Spleen (tissue), 11 donors: Measurements from ENCODE around the gene RASSF9. TPM values are rescaled to one million over a fixed set of nuclear protein-coding genes. Genes with fewer than 3 reads are reported as not detected.

Source experiments
- DNase-seq: peaks from one replicate; pipeline ENCODE4 v3.0.0-alpha.2; 2020
- H3K27ac ChIP-seq, 8 donors: fragments of 200-600 bp; sonication (generic) in 7 of 8; 1 replicate in 4 of 8; 2 replicates in 4 of 8; pipeline versions ENCODE4 v1.5.0 to v1.8.0; 2016 to 2021; ENCODE audit warnings: inconsistent platforms in 4 of 8, mild to moderate bottlenecking in 4 of 8, moderate library complexity in 1 of 8
- H3K27me3 ChIP-seq, 7 donors: fragments of 200-600 bp; sonication (generic) in 6 of 7; replicated peaks in 1 of 7; 1 replicate in 4 of 7; 2 replicates in 3 of 7; pipeline versions ENCODE4 v1.5.0 to v1.8.0; 2016 to 2021; ENCODE audit warnings: inconsistent platforms in 3 of 7, mild to moderate bottlenecking in 1 of 7
- H3K36me3 ChIP-seq, 6 donors: fragments of 200-600 bp; sonication (generic) in 5 of 6; 1 replicate in 4 of 6; 2 replicates in 2 of 6; pipeline versions ENCODE4 v1.5.0 to v1.8.0; 2016 to 2021; ENCODE audit warnings: inconsistent platforms in 2 of 6
- H3K4me1 ChIP-seq, 6 donors: fragments of 200-600 bp; sonication (generic) in 5 of 6; 1 replicate in 3 of 6; 2 replicates in 3 of 6; pipeline versions ENCODE4 v1.5.0 to v1.8.0; 2016 to 2021; ENCODE audit warnings: inconsistent platforms in 3 of 6
- H3K4me3 ChIP-seq, 8 donors: fragments of 200-600 bp; sonication (generic) in 7 of 8; 1 replicate in 4 of 8; 2 replicates in 4 of 8; pipeline versions ENCODE4 v1.5.0 to v1.8.0; 2016 to 2021; ENCODE audit warnings: inconsistent platforms in 4 of 8, mild to moderate bottlenecking in 4 of 8, moderate library complexity in 2 of 8
- H3K9me3 ChIP-seq, 8 donors: fragments of 200-600 bp; sonication (generic) in 7 of 8; 1 replicate in 4 of 8; 2 replicates in 4 of 8; pipeline versions ENCODE4 v1.5.0 to v1.8.0; 2016 to 2021; ENCODE audit warnings: inconsistent platforms in 4 of 8
- CTCF ChIP-seq, 11 experiments: fragments of 200-600 bp in 7 of 11; fragments of 450-650 bp in 4 of 11; sonication (generic) in 4 of 11; IDR thresholded peaks in 8 of 11; conservative IDR thresholded peaks in 3 of 11; 1 replicate in 7 of 11; 2 replicates in 4 of 11; pipeline versions ENCODE4 v1.4.0 to v1.8.0; 2016 to 2021; ENCODE audit warnings: antibody characterized with exemption in 11 of 11, inconsistent platforms in 4 of 11, mild to moderate bottlenecking in 1 of 11
- POLR2A ChIP-seq, 3 donors: fragments of 450-650 bp; IDR thresholded peaks; one replicate each; pipeline ENCODE4 v1.5.1; 2017; ENCODE audit warnings: antibody characterized with exemption in 3 of 3, mild to moderate bottlenecking in 1 of 3
- POLR2AphosphoS5 ChIP-seq, 3 donors: sonication (generic); formaldehyde crosslinking; IDR thresholded peaks; one replicate each; pipeline ENCODE4 v1.5.1; 2017; ENCODE audit warnings: antibody characterized with exemption in 3 of 3
- WGBS, 5 donors: extraction: QIAGEN DNeasy Blood & Tissue Kit in 3 of 5; methylation state at CpG; one replicate each; pipeline versions ENCODE4 v1.1.5 to v1.1.7; 2013 to 2018; 5-methylcytosine and 5-hydroxymethylcytosine counted together
- intact Hi-C: fragments of 100-400 bp; cut with DNase I; formaldehyde crosslinking; loops from one replicate; pipeline ENCODE4 v1.15.0; 2023; ENCODE audit warnings: low total_unique reads
- polyA plus RNA-seq, 3 donors: library from polyadenylated mRNA; stranded (reverse); fragments of 200-250 nt; gene quantifications; one replicate each; pipeline ENCODE4 v1.2.1, GENCODE V29; 2013
- total RNA-seq, 7 donors: library from RNA; depleted of rRNA in 3 of 7; stranded (reverse); fragments of >200 nt in 3 of 7; fragmentation: NEBNext Ultra II Directional in 4 of 7; extraction: Animal tissue kit (Norgen Biotek cat#: 25700) in 4 of 7; gene quantifications; one replicate each; pipeline versions ENCODE4 v1.1.0 to v1.2.1, GENCODE V29; 2016 to 2021
- donor health status: healthy with polysubstance abuse.
- donor health status: DM: no; HTN: no; CAD: no; lungs with moderate emphysema.
- donor health status: DM: no; HTN: no; CAD: no.
- donor health status: Bipolar disorder and iron deficiency.
- donor health status: healthy.
- donor health status: DM: no; HTN: no; CAD: no.
- donor health status: DM: yes; HTN: yes; CAD: no.

Gene RASSF9
- total and polyA plus RNA-seq, 10 donors, result 0.41 to 7.6 (median 3.4) TPM

GRCh38 chr12:85803231-85803630, 33.0 kb downstream of the RASSF9 start:
- DNase-seq, result no peak
- no peak overlapping the region for H3K27ac ChIP-seq

GRCh38 chr12:85798122-85798521, 38.1 kb downstream of the RASSF9 start:
- no peaks in the 10 kb centered on the region for H3K27me3 ChIP-seq
- WGBS, 5 donors, result 74 to 90% (median 88%) methylated on average over 2 of the region's 2 CpGs

More at GRCh38 chr12:85803231-85803630, 33.0 kb downstream of the RASSF9 start:
- WGBS, 5 donors, result 20 to 31% (median 24%) methylated on average over 1 of the region's 1 CpG
- no peaks in the 10 kb centered on the region for H3K27me3 ChIP-seq
- TF ChIP-seq CTCF (IDR thresholded peaks at IDR 0.05 in 8 of 11, conservative IDR thresholded peaks at IDR 0.05 in 3 of 11) (no peak), POLR2A (IDR thresholded peaks at IDR 0.05) (no peak), POLR2AphosphoS5 (IDR thresholded peaks at IDR 0.05) (no peak)
- no peaks in the 10 kb centered on the region for H3K9me3 ChIP-seq
- intact Hi-C loops, result no loop called here
- no peak overlapping the region for H3K4me3 ChIP-seq
- no peaks in the 10 kb centered on the region for H3K4me1 ChIP-seq
- H3K36me3 ChIP-seq, result peaks cover 0 to 4% (median 0%) of the 10 kb centered on the region in 6 donors

DNA sequence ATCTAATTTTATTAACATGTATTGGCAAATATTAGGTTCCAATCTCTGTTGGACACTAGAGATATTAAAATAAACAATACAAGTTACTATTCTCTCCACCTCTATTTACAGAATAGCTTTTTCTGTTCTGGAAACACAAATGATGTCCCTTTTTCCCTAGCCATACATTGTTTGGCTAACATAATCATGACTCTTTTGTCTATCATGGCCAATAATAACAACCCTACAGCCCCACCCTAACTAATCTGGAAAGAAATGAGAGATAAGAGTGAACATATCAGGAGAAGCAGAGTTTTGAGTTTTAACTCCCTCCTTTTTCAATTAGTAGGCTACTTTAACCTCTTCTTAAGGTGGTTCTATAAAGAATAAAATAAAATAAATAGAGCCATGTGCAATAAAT, 40.2 kb downstream of the RASSF9 start:
- Histone ChIP-seq H3K27me3 (no peaks in the 10 kb centered on the region), H3K4me3 (no peak overlapping the region), H3K4me1 (no peaks in the 10 kb centered on the region), H3K27ac (no peak overlapping the region), H3K9me3 (no peaks in the 10 kb centered on the region), H3K36me3 (no peaks in the 10 kb centered on the region)
- DNase-seq, result no peak
- intact Hi-C loops, result no loop called here
- TF ChIP-seq CTCF (IDR thresholded peaks at IDR 0.05 in 8 of 11, conservative IDR thresholded peaks at IDR 0.05 in 3 of 11), result no peak
- TF ChIP-seq POLR2AphosphoS5 (IDR thresholded peaks at IDR 0.05), result no peak
- no peak for TF ChIP-seq POLR2A (IDR thresholded peaks at IDR 0.05)

More at GRCh38 chr12:85798122-85798521, 38.1 kb downstream of the RASSF9 start:
- TF ChIP-seq CTCF (IDR thresholded peaks at IDR 0.05 in 8 of 11, conservative IDR thresholded peaks at IDR 0.05 in 3 of 11) (no peak), POLR2AphosphoS5 (IDR thresholded peaks at IDR 0.05) (no peak), POLR2A (IDR thresholded peaks at IDR 0.05) (no peak)
- intact Hi-C loops, result no loop called here
- no peaks in the 10 kb centered on the region for H3K4me1 ChIP-seq
- no peak overlapping the region for H3K27ac ChIP-seq
- no peaks in the 10 kb centered on the region for H3K9me3 ChIP-seq
- H3K4me3 ChIP-seq, result no peak overlapping the region
- no peaks in the 10 kb centered on the region for H3K36me3 ChIP-seq
- no peak for DNase-seq

DNA sequence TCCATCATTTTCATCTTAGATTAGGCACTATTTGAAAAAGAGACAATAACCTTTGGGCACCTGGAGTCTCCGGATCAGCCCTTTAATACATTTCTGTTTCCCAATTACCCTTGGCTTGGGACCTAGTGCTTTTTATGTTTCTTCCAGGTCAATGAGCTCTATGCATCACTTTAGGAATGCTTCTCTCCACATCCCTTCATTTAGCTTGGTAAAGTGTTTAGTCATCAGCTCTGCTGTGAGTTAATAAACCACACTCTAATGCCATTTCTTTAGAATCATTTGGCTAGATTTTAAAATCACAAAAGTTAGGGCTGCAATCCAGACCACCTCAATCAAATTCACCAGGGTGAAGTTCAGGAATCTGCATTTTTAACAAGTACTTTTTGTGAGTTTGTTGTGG, 41.7 kb downstream of the RASSF9 start:
- 91 to 98% (median 95%) methylated on average over 1 of the region's 1 CpG for WGBS, 5 donors
- Histone ChIP-seq H3K36me3 (no peaks in the 10 kb centered on the region), H3K27me3 (no peaks in the 10 kb centered on the region), H3K9me3 (no peaks in the 10 kb centered on the region), H3K4me3 (no peak overlapping the region), H3K27ac (no peak overlapping the region), H3K4me1 (no peaks in the 10 kb centered on the region)
- intact Hi-C loops, result no loop called here
- TF ChIP-seq POLR2AphosphoS5 (IDR thresholded peaks at IDR 0.05), result no peak
- DNase-seq, result no peak
